ENCODE measurements around the gene TBC1D3D.
"Not testable (repeated sequence)": the region's sequence is repeated elsewhere in the genome, so short reads cannot be mapped to it uniquely, and the experiment has no call there.

The TBC1D3D gene

GRCh38 chr17:38003676-38004075 lies at the start of gene TBC1D3D:
TBC1D3D (plus strand) TSS chr17:38003976; CDS start chr17:38005561, 1,585 bp downstream.
- DNase-seq, result not testable (repeated sequence)

GRCh38 chr17:37988960-37989359 lies 14.8 kb upstream of the TBC1D3D start, which contains the start of gene TBC1D3L:
TBC1D3L (minus strand) TSS chr17:37989060; CDS start chr17:37987520, 1,540 bp downstream.
- DNase-seq, result not testable (repeated sequence)
